ENCODE measurements around the gene RPSA. TPM values are rescaled to one million over a fixed set of nuclear protein-coding genes. Genes with fewer than 3 reads are reported as not detected.

Gene RPSA
- total RNA-seq, 1 experiment from 2014 or later = 1,984 TPM

DNA sequence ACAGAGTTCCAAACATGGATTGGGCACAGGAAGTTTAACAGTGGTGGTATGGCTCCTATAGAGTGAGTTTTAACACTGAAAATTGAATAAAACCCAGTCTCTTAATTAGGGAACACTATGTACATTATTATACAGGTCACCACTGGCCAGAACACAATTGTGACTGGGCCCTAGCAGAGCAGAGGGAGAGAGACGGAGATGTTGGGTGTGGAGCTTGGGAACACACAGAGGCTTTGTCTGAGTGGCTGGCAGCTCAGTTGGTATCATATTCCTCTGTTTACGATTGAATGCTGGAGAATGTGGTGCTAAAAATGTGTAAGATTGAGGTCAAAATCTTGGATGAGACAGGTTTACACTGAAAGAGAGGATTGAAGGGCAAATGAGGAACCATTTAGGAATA is 54.2 kb downstream of the RPSA start:
- no peaks in the 10 kb centered on the region for H3K27me3 Mint-ChIP-seq (ENCODE audit: insufficient read depth, unreplicated experiment)
- H3K9me3 Mint-ChIP-seq (ENCODE audit: unreplicated experiment) = no peaks in the 10 kb centered on the region
- POLR2A ChIA-PET = no interaction called here
- CTCF ChIA-PET = interaction anchor here (0.6 to 2.1 kb wide), 5 partner anchors 12 to 627 kb away, joined by 3 to 6 read pairs (median 3); no protein-coding TSS in a partner anchor
- H3K4me1 Mint-ChIP-seq (ENCODE audit: insufficient read depth, unreplicated experiment) = no peaks in the 10 kb centered on the region
- intact Hi-C loops (cut with micrococcal nuclease) = no loop called here
- no peaks in the 10 kb centered on the region for H3K36me3 Mint-ChIP-seq (ENCODE audit: insufficient read depth, unreplicated experiment)
- TF ChIP-seq, protein P1, sequence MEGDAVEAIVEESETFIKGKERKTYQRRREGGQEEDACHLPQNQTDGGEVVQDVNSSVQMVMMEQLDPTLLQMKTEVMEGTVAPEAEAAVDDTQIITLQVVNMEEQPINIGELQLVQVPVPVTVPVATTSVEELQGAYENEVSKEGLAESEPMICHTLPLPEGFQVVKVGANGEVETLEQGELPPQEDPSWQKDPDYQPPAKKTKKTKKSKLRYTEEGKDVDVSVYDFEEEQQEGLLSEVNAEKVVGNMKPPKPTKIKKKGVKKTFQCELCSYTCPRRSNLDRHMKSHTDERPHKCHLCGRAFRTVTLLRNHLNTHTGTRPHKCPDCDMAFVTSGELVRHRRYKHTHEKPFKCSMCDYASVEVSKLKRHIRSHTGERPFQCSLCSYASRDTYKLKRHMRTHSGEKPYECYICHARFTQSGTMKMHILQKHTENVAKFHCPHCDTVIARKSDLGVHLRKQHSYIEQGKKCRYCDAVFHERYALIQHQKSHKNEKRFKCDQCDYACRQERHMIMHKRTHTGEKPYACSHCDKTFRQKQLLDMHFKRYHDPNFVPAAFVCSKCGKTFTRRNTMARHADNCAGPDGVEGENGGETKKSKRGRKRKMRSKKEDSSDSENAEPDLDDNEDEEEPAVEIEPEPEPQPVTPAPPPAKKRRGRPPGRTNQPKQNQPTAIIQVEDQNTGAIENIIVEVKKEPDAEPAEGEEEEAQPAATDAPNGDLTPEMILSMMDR (IDR thresholded peaks at IDR 0.05; ENCODE audit: unreplicated experiment) = no peak
- BruUV-seq (replicated peaks) = no TSS peak
- DNase-seq (ENCODE audit: unreplicated experiment) = no peak
- H3K27ac Mint-ChIP-seq (ENCODE audit: low read depth, unreplicated experiment) = no peak overlapping the region
- no peak overlapping the region for H3K4me3 Mint-ChIP-seq (ENCODE audit: unreplicated experiment)

Other genes with a start within 250 kb of the RPSA start
- not detected in 2 replicates for gene XIRP1, start 214.1 kb upstream of the RPSA start, total RNA-seq (2022)
- not detected in 2 replicates for gene CX3CR1, start 126.7 kb upstream of the RPSA start, total RNA-seq (2022)
- not detected in 2 replicates for gene CCR8, start 77.0 kb upstream of the RPSA start, total RNA-seq (2022)
- gene SLC25A38, start 23.4 kb upstream of the RPSA start, total RNA-seq (2022) = 37.6 and 45.9 TPM in 2 replicates
- gene MOBP, start 61.0 kb downstream of the RPSA start, total RNA-seq (2022) = 0.21 TPM in 1 of 2 replicates, not detected in the other